ENCODE data around the gene ARHGAP44. TPM values are rescaled to one million over a fixed set of nuclear protein-coding genes. Genes with fewer than 3 reads are reported as not detected.

Gene ARHGAP44
- total RNA-seq, 4 donors from 2014 or later: 11.2 to 19.7 (median 14.9) TPM

GRCh38 chr17:12842936-12843335 is 53.6 kb downstream of the ARHGAP44 start:
- Histone ChIP-seq H3K9me3 (no peaks in the 10 kb centered on the region), H3K27me3 (no peaks in the 10 kb centered on the region), H3K27ac (no peak overlapping the region), H3K4me1 (no peaks in the 10 kb centered on the region), H3K4me3 (no peak overlapping the region), H3K36me3 (no peaks in the 10 kb centered on the region)
- TF ChIP-seq CTCF (IDR thresholded peaks at IDR 0.05) (no peak), POLR2A (IDR thresholded peaks at IDR 0.05) (no peak)
- DNase-seq: no peak

DNA sequence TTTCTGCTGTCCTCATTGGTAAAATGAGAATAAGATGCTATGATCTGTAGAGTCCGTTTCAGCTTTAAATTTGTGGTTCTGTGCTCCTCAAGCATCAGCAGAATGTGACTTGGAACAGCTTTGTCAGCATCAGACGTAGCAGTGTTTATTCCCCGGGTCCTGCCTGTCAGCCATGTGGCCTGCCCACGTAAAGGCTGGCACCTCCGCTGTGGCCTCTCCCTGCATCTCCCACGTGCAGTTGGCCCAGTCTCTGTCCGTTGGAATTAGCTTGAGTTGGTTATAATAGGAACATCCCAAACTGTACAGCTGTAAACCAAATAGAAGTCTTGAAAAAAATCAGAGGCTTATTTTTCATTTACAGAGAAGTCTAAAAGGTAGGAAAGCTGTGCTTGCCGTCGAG is 61.7 kb downstream of the ARHGAP44 start:
- H3K27ac ChIP-seq: no peak overlapping the region
- no peaks in the 10 kb centered on the region for H3K36me3 ChIP-seq
- H3K4me1 ChIP-seq: no peaks in the 10 kb centered on the region
- TF ChIP-seq CTCF (IDR thresholded peaks at IDR 0.05) (no peak), POLR2A (IDR thresholded peaks at IDR 0.05) (no peak)
- no peak overlapping the region for H3K4me3 ChIP-seq
- no peak for DNase-seq
- no peaks in the 10 kb centered on the region for H3K9me3 ChIP-seq
- H3K27me3 ChIP-seq: no peaks in the 10 kb centered on the region

DNA sequence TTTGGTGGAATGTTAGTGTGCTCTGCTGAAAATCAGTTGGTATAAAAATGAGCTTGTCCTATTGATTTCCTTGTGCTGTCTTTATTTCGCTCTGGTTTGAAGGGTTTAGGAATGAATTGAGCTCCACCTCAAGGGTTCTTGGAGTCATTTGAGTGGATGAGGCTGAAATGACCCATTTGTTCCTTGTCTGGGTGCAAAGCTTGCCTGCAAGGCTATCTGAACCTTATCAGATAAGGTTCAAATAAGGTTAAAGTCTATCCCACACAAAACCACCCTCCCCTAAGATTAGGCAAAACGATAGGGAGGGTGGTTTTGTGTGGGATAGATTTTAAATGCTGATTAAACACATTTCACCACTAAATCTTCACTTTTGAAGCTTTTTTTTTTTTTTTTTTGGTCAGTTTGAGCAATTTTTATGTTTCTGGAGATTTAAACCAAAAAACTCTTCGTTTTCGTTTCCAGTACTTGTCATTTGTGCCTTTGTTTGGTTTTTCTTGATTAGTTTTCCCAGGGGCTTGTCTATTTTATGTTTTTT is 62.7 kb downstream of the ARHGAP44 start:
- Histone ChIP-seq H3K27me3 (no peaks in the 10 kb centered on the region), H3K4me3 (no peak overlapping the region), H3K36me3 (no peaks in the 10 kb centered on the region), H3K27ac (peak overlapping the region in 1 of 4 donors; percentile 19), H3K4me1 (no peaks in the 10 kb centered on the region), H3K9me3 (no peaks in the 10 kb centered on the region)
- no peak for TF ChIP-seq CTCF (IDR thresholded peaks at IDR 0.05)
- TF ChIP-seq POLR2A (IDR thresholded peaks at IDR 0.05): no peak
- DNase-seq: no peak

DNA sequence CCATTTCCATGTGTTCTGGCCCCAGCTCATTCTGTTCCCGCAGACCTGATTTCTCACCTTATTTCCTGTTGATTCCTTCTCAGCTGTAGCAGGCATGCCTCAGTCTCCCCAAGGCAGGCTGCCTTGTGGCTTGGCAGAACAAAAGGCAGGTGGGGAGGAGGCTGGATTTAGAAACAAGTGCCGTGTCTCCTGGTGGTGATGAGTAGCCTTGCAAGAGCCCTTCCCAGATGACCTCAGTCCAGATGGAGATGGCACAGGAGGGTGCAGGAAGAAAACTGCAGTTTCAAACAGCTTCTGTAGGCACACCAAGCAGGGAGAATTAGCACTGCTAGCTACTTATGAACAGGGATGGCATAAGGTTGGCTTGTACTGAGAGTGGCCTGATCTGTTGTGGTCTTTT is 64.6 kb downstream of the ARHGAP44 start:
- no peaks in the 10 kb centered on the region for H3K27me3 ChIP-seq

DNA sequence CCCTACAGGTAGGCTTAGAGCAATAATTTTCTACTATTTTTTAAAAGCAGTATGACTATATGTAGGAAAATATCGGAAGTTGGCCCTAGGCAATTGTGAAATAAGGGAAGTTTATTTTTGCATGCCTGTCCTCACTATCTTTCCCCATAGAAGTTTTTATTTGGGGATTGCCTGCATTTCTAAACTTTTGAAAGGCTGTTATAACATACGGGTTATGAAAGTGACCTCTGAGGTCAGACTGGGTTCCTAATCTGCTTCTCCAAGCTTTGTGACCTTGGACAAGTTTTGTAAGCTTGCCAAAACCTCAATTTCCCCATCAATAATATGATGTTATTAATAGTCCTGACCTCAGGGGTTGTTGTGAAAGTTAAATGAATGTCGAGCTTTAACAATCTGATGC is 67.1 kb downstream of the ARHGAP44 start:
- H3K27ac ChIP-seq: no peak overlapping the region
- TF ChIP-seq CTCF (IDR thresholded peaks at IDR 0.05) (no peak), POLR2A (IDR thresholded peaks at IDR 0.05) (no peak)
- no peak for DNase-seq
- H3K36me3 ChIP-seq: no peaks in the 10 kb centered on the region
- no peaks in the 10 kb centered on the region for H3K9me3 ChIP-seq
- no peaks in the 10 kb centered on the region for H3K27me3 ChIP-seq
- H3K4me3 ChIP-seq: no peak overlapping the region
- H3K4me1 ChIP-seq: no peaks in the 10 kb centered on the region

More for the DNA sequence above, 64.6 kb downstream of the ARHGAP44 start:
- no peak for DNase-seq
- TF ChIP-seq CTCF (IDR thresholded peaks at IDR 0.05) (peak in 2 of 6 experiments; percentile 11 to 15), POLR2A (IDR thresholded peaks at IDR 0.05) (no peak)
- H3K4me3 ChIP-seq: no peak overlapping the region
- no peaks in the 10 kb centered on the region for H3K36me3 ChIP-seq
- H3K27ac ChIP-seq: no peak overlapping the region
- H3K4me1 ChIP-seq: no peaks in the 10 kb centered on the region
- no peaks in the 10 kb centered on the region for H3K9me3 ChIP-seq

- Histone ChIP-seq H3K36me3 (no peaks in the 10 kb centered on the region), H3K27me3 (no peaks in the 10 kb centered on the region), H3K27ac (no peak overlapping the region), H3K4me3 (no peak overlapping the region), H3K4me1 (no peaks in the 10 kb centered on the region), H3K9me3 (no peaks in the 10 kb centered on the region)
- TF ChIP-seq POLR2A (IDR thresholded peaks at IDR 0.05) (no peak), CTCF (IDR thresholded peaks at IDR 0.05) (no peak)
- DNase-seq: no peak
Observed at GRCh38 chr17:12857592-12857991, 68.3 kb downstream of the ARHGAP44 start.
